ENCODE data around the gene PKN2.

The PKN2 gene

DNA sequence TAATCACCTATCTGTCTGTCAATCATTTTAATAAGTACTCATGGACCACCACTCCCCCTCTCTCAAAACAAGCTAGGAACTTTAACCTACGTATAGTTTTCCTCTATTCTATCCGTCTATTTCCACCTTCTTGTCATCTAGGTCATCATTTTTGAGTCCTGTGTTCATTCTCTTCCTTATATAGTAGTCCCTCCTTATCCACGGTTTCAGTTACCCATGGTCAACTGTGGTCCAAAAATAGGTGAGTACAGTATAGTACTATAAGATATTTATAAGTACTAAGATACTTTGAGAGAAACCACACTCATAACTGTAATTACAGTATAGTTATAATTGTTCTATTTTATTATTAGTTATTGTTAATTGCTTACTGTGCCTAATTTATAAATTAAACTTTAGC lies 7.5 kb downstream of the PKN2 start:
- Histone ChIP-seq H3K9ac (ENCODE audit: low read depth, low read length) (no peak overlapping the region), H3K79me2 (ENCODE audit: insufficient read depth, low read length) (peaks cover 96% of the 10 kb centered on the region), H3K27ac (ENCODE audit: low read length) (no peak overlapping the region), H3K4me1 (ENCODE audit: insufficient read depth, low read length) (peaks cover 9% of the 10 kb centered on the region; the same call in 1 of the 2 replicates), H3K9me3 (ENCODE audit: insufficient read depth, low read length, severe bottlenecking) (no peaks in the 10 kb centered on the region), H3K36me3 (ENCODE audit: insufficient read depth, low read length) (peaks cover 36% of the 10 kb centered on the region), H4K20me1 (ENCODE audit: insufficient read depth, low read length) (peaks cover 49% of the 10 kb centered on the region; the same call in 1 of the 2 replicates), H3K4me2 (ENCODE audit: insufficient read depth, low read length) (no peak overlapping the region), H3K4me3 (ENCODE audit: low read depth in 1 of 2, low read length in 2 of 2) (no peak overlapping the region), H2AFZ (ENCODE audit: low read depth, low read length) (no peak overlapping the region), H3K27me3 (ENCODE audit: insufficient read depth, low read length, poor library complexity) (no peaks in the 10 kb centered on the region)
- DNase-seq, result no peak
- TF ChIP-seq, protein P1, sequence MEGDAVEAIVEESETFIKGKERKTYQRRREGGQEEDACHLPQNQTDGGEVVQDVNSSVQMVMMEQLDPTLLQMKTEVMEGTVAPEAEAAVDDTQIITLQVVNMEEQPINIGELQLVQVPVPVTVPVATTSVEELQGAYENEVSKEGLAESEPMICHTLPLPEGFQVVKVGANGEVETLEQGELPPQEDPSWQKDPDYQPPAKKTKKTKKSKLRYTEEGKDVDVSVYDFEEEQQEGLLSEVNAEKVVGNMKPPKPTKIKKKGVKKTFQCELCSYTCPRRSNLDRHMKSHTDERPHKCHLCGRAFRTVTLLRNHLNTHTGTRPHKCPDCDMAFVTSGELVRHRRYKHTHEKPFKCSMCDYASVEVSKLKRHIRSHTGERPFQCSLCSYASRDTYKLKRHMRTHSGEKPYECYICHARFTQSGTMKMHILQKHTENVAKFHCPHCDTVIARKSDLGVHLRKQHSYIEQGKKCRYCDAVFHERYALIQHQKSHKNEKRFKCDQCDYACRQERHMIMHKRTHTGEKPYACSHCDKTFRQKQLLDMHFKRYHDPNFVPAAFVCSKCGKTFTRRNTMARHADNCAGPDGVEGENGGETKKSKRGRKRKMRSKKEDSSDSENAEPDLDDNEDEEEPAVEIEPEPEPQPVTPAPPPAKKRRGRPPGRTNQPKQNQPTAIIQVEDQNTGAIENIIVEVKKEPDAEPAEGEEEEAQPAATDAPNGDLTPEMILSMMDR (IDR thresholded peaks at IDR 0.05; ENCODE audit: borderline replicate concordance, extremely low read depth, low read length, poor library complexity, severe bottlenecking), result no peak
- TF ChIP-seq EZH2 (IDR thresholded peaks at IDR 0.05; ENCODE audit: borderline replicate concordance, low read depth, low read length, severe bottlenecking), result no peak
- no peak for ATAC-seq (ENCODE audit: insufficient read depth, low read depth)

DNA sequence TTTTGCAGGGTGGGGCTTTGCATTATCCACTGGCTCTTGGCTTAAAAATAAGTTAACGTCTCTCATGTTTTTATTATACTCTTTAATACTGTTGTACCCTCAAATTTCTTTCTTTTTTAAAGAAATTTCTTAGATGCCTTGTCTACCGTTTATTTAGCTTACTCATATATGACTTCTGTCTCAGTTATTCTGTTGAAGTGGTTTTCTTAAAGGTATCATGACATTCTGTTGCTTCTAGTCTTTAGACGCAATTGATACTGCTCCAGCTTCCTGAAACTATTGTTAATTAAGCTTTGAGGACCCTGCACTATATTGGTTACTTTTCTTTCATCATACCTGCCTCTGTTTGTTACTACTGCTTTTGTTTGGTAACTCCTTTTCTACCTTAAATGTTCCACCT lies 11.7 kb downstream of the PKN2 start:
- DNase-seq (no peak), ATAC-seq (ENCODE audit: insufficient read depth, low read depth) (no peak)
- H2AFZ ChIP-seq (ENCODE audit: low read depth, low read length), result no peak overlapping the region
- H3K9me3 ChIP-seq (ENCODE audit: insufficient read depth, low read length, severe bottlenecking), result no peaks in the 10 kb centered on the region
- H4K20me1 ChIP-seq (ENCODE audit: insufficient read depth, low read length), result peaks cover 46% of the 10 kb centered on the region; the same call in 1 of the 2 replicates
- TF ChIP-seq, protein P1 (IDR thresholded peaks at IDR 0.05; ENCODE audit: borderline replicate concordance, extremely low read depth, low read length, poor library complexity, severe bottlenecking), result no peak
- TF ChIP-seq EZH2 (IDR thresholded peaks at IDR 0.05; ENCODE audit: borderline replicate concordance, low read depth, low read length, severe bottlenecking), result no peak
- no peak overlapping the region for H3K4me2 ChIP-seq (ENCODE audit: insufficient read depth, low read length)
- no peak overlapping the region for H3K9ac ChIP-seq (ENCODE audit: low read depth, low read length)
- peaks cover 26% of the 10 kb centered on the region for H3K36me3 ChIP-seq (ENCODE audit: insufficient read depth, low read length)
- H3K4me1 ChIP-seq (ENCODE audit: insufficient read depth, low read length), result no peaks in the 10 kb centered on the region
- no peak overlapping the region for H3K4me3 ChIP-seq (ENCODE audit: low read depth in 1 of 2, low read length in 2 of 2)
- no peak overlapping the region; the same call in 1 of the 2 replicates for H3K27ac ChIP-seq (ENCODE audit: low read length)
- H3K27me3 ChIP-seq (ENCODE audit: insufficient read depth, low read length, poor library complexity), result no peaks in the 10 kb centered on the region
- peaks cover 97% of the 10 kb centered on the region for H3K79me2 ChIP-seq (ENCODE audit: insufficient read depth, low read length)

DNA sequence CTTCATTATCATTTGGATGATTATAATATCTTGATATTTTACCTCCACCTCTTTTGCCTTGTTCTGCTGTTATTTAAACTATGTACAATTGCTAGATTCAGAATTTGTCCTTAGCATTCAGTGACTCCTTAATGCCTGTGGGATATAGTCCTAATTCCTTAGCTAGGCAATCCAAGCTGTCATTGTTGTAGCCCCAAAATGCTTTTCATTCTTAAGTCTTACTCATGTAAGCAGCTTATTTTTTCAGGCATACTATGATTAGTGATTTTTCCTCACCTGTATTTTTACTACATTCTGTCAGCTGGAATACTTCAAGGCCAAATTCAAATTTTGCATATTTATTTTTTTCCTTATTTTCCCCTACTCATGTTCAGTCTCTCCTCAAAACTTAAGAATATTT lies 13.4 kb downstream of the PKN2 start:
- Histone ChIP-seq H3K4me1 (ENCODE audit: insufficient read depth, low read length) (no peaks in the 10 kb centered on the region), H4K20me1 (ENCODE audit: insufficient read depth, low read length) (peaks cover 50% of the 10 kb centered on the region; the same call in 1 of the 2 replicates), H3K9ac (ENCODE audit: low read depth, low read length) (no peak overlapping the region), H3K4me3 (ENCODE audit: low read depth in 1 of 2, low read length in 2 of 2) (no peak overlapping the region), H3K36me3 (ENCODE audit: insufficient read depth, low read length) (peaks cover 18% of the 10 kb centered on the region), H3K27ac (ENCODE audit: low read length) (no peak overlapping the region), H3K27me3 (ENCODE audit: insufficient read depth, low read length, poor library complexity) (no peaks in the 10 kb centered on the region), H3K9me3 (ENCODE audit: insufficient read depth, low read length, severe bottlenecking) (no peaks in the 10 kb centered on the region), H3K79me2 (ENCODE audit: insufficient read depth, low read length) (peaks cover 97% of the 10 kb centered on the region), H3K4me2 (ENCODE audit: insufficient read depth, low read length) (no peak overlapping the region), H2AFZ (ENCODE audit: low read depth, low read length) (no peak overlapping the region)
- TF ChIP-seq EZH2 (IDR thresholded peaks at IDR 0.05; ENCODE audit: borderline replicate concordance, low read depth, low read length, severe bottlenecking), result no peak
- DNase-seq (no peak), ATAC-seq (ENCODE audit: insufficient read depth, low read depth) (no peak)

DNA sequence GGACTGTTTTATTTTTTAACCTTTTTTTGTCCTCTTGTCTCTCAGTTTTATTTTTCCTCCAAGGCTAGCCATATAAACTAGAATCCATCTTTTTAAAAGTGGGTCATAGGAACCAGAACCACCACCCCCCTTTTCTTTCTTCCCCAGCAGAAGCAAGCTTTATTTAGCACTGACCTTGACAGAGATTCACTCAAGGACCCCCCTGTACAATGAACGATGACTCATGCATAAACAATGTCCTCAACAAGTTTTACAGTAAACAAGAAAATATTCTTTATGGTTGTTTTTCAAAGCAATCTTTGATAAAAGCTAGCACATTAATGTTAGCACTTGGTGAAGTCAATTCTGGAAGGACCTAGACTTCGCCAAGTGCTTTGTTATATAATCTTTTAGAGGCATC lies 14.1 kb downstream of the PKN2 start:
- peaks cover 15% of the 10 kb centered on the region for H3K36me3 ChIP-seq (ENCODE audit: insufficient read depth, low read length)
- H3K9ac ChIP-seq (ENCODE audit: low read depth, low read length), result no peak overlapping the region
- no peak overlapping the region for H3K4me3 ChIP-seq (ENCODE audit: low read depth in 1 of 2, low read length in 2 of 2)
- no peaks in the 10 kb centered on the region for H3K27me3 ChIP-seq (ENCODE audit: insufficient read depth, low read length, poor library complexity)
- H3K4me1 ChIP-seq (ENCODE audit: insufficient read depth, low read length), result no peaks in the 10 kb centered on the region
- H3K79me2 ChIP-seq (ENCODE audit: insufficient read depth, low read length), result peaks cover 97% of the 10 kb centered on the region
- ATAC-seq (ENCODE audit: insufficient read depth, low read depth) (no peak), DNase-seq (no peak)
- no peak overlapping the region for H2AFZ ChIP-seq (ENCODE audit: low read depth, low read length)
- H3K27ac ChIP-seq (ENCODE audit: low read length), result no peak overlapping the region
- no peaks in the 10 kb centered on the region for H3K9me3 ChIP-seq (ENCODE audit: insufficient read depth, low read length, severe bottlenecking)
- no peak overlapping the region for H3K4me2 ChIP-seq (ENCODE audit: insufficient read depth, low read length)
- no peak for TF ChIP-seq EZH2 (IDR thresholded peaks at IDR 0.05; ENCODE audit: borderline replicate concordance, low read depth, low read length, severe bottlenecking)
- TF ChIP-seq, protein P1 (IDR thresholded peaks at IDR 0.05; ENCODE audit: borderline replicate concordance, extremely low read depth, low read length, poor library complexity, severe bottlenecking), result no peak
- peaks cover 50% of the 10 kb centered on the region; the same call in 1 of the 2 replicates for H4K20me1 ChIP-seq (ENCODE audit: insufficient read depth, low read length)

All from DND-41 (cell line).